NCI-H526 (cell line): ENCODE results near the gene MRPS12.
A peak's percentile ranks its signal among the peaks of the same experiment; 100 is the strongest.

Experiments
- DNase-seq, 2 experiments: peaks; one replicate each; lab custom pipeline; 2025; lab: John Stamatoyannopoulos, UW

The MRPS12 gene

GRCh38 chr19:38911388-38912001 is 19.2 kb upstream of the MRPS12 start:
- DNase-seq: no peak

- no peak for DNase-seq
Measured at GRCh38 chr19:38912600-38913514, 17.9 kb upstream of the MRPS12 start.

- no peak for DNase-seq
Measured at GRCh38 chr19:38913958-38914357, 16.8 kb upstream of the MRPS12 start.

- DNase-seq: no peak
Measured at GRCh38 chr19:38915329-38916321, 15.1 kb upstream of the MRPS12 start.

- no peak for DNase-seq
Measured at GRCh38 chr19:38917516-38917915, 13.2 kb upstream of the MRPS12 start.

GRCh38 chr19:38917921-38918491 is 12.7 kb upstream of the MRPS12 start:
- DNase-seq: peak in 1 of 2 experiments; percentile 49

GRCh38 chr19:38918526-38918925 is 12.2 kb upstream of the MRPS12 start:
- DNase-seq: no peak

GRCh38 chr19:38919837-38920601 is 10.7 kb upstream of the MRPS12 start:
- no peak for DNase-seq

GRCh38 chr19:38920602-38921419 is 9.9 kb upstream of the MRPS12 start:
- no peak for DNase-seq

- no peak for DNase-seq
Measured at GRCh38 chr19:38921420-38922274, 9.1 kb upstream of the MRPS12 start.

- DNase-seq: no peak
Measured at GRCh38 chr19:38922482-38922881, 8.3 kb upstream of the MRPS12 start.

GRCh38 chr19:38924388-38924787 is 6.4 kb upstream of the MRPS12 start:
- DNase-seq: no peak

- DNase-seq: no peak
Measured at GRCh38 chr19:38928391-38929001, 2.2 kb upstream of the MRPS12 start.

GRCh38 chr19:38929929-38930775 is 592 bp upstream of the MRPS12 start, which contains the start of gene SARS2:
SARS2 (minus strand) TSS chr19:38930763; CDS start chr19:38930736, 27 bp downstream.
- peak; percentile 94 to 98 for DNase-seq

- no peak for DNase-seq
Measured at GRCh38 chr19:38931521-38931793, 713 bp downstream of the MRPS12 start.

GRCh38 chr19:38932425-38933179 is 1.9 kb downstream of the MRPS12 start:
- peak; percentile 24 to 43 for DNase-seq

GRCh38 chr19:38933544-38933943 is 2.8 kb downstream of the MRPS12 start:
- no peak for DNase-seq
